HUES6 (cell line): ENCODE measurements around the gene OBSCN.

ENCODE experiments used
- H3K27ac ChIP-seq: 2 replicates; pipeline ENCODE4 v1.7.0; 2013; ENCODE audit warnings: low read depth, mild to moderate bottlenecking, low read length, inconsistent platforms
- H3K27me3 ChIP-seq: 2 replicates; pipeline ENCODE4 v1.6.1; 2013; ENCODE audit warnings: low read length; ENCODE audit not compliant: control insufficient read depth, insufficient read depth
- H3K36me3 ChIP-seq: 2 replicates; pipeline ENCODE4 v1.6.1; 2013; ENCODE audit warnings: low read length; ENCODE audit not compliant: control insufficient read depth, insufficient read depth
- H3K4me1 ChIP-seq: 2 replicates; pipeline ENCODE4 v1.6.1; 2013; ENCODE audit warnings: low read length; ENCODE audit not compliant: control insufficient read depth, insufficient read depth
- H3K4me3 ChIP-seq: 2 replicates; pipeline ENCODE4 v1.5.1; 2013; ENCODE audit warnings: low read depth, low read length
- H3K9ac ChIP-seq: one replicate; pipeline ENCODE4 v1.6.1; 2013; ENCODE audit warnings: mild to moderate bottlenecking, low read length
- H3K9me3 ChIP-seq: 2 replicates; pipeline ENCODE4 v1.6.1; 2013; ENCODE audit warnings: low read depth, low read length; ENCODE audit not compliant: control insufficient read depth, insufficient read depth

Gene OBSCN

DNA sequence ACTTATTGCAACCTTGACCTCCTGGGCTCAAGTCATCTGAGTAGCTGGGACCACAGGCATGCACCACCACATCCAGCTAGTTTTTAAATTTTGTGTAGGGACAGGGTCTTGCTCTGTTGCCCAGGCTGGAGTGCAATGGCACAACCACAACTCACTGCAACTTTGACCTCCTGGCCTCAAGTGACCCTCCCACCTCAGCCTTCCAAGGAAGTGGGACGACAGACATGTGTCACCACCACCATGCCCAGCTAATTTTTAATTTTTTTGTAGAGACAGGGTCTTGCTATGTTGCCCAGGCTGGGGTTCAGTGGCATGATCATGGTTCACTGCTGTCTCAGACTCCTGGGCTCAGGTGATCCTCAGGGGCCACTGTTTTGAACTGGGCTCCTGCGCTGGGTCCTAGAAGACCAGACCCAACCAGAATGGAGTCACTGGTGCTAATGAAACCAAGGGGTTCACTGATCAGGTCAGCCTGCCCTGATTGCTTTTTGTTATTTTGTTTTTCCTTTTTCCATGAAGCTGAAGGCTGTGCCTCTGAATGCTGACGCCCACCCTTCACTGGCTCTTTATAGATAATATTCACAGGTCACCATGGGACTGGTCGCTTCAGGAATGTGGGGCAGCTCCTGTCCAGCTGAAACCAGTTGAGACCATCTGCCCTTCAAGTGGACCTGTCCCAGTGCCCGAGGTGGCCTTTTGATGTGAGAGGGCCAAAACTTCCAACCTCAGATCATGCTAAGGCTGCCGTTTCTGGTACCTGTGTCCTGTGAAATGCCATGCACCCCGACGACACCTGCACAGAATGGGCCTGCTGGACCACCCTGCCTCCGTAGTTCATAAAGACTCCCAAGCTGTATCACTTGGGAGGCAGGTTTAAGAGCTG lies 203.9 kb downstream of the OBSCN start:
- Histone ChIP-seq H3K9ac (no peak overlapping the region), H3K9me3 (no peaks in the 10 kb centered on the region), H3K4me1 (peaks cover 16% of the 10 kb centered on the region), H3K36me3 (0 out of 2 replicates have a peak, but pooled peaks cover 4% of the 10 kb centered on the region), H3K27me3 (peaks cover 29% of the 10 kb centered on the region), H3K4me3 (no peak overlapping the region), H3K27ac (no peak overlapping the region)

DNA sequence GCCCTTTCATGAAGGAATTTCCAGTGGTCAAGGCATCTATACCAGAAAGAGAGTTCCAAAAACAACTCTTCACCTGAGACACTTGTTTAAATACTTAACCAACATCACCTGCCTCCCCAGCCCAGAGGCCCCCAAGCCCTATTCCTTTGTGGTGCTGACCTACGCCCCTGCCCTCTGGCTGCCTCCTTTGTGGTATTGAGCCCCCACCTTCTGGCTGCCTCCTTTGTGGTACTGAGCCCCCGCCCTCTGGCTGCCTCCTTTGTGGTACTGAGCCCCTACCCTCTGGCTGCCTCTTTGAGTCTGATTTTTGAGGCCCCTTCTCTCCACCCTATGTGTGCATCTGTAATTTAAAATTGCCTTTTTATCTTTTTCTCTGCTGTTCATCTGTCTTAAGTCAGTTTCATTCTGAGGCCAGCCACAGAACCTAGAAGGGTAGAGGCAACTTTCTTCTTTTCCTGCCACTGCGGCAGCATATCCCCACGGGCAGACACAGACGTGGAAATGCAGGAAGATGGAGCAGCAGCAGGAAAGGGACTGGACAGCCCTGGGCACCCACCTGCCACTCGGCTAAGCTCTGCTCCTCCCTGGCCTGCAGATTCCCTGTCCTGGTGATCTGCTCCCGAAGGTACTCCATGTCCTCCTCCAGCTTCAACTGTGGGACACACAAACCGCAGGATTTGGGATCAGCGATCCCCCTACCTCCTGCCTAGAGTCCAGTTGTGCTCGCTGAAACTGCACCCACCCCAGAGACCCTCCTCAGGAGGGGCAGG lies 205.6 kb downstream of the OBSCN start:
- no peak overlapping the region for H3K4me3 ChIP-seq
- no peak overlapping the region for H3K27ac ChIP-seq
- H3K9me3 ChIP-seq: no peaks in the 10 kb centered on the region
- 0 out of 2 replicates have a peak, but pooled peaks cover 4% of the 10 kb centered on the region for H3K36me3 ChIP-seq
- no peak overlapping the region for H3K9ac ChIP-seq
- H3K4me1 ChIP-seq: peaks cover 22% of the 10 kb centered on the region
- peaks cover 44% of the 10 kb centered on the region for H3K27me3 ChIP-seq

GRCh38 chr1:228414511-228415211 lies 206.8 kb downstream of the OBSCN start:
- no peak overlapping the region for H3K9ac ChIP-seq
- peaks cover 52% of the 10 kb centered on the region for H3K27me3 ChIP-seq

GRCh38 chr1:228415221-228415620 lies 207.4 kb downstream of the OBSCN start:
- Histone ChIP-seq H3K9ac (no peak overlapping the region), H3K4me1 (peaks cover 19% of the 10 kb centered on the region), H3K9me3 (no peaks in the 10 kb centered on the region), H3K27ac (no peak overlapping the region), H3K36me3 (0 out of 2 replicates have a peak, but pooled peaks cover 4% of the 10 kb centered on the region), H3K4me3 (peak overlapping the region; percentile 59; the same call in 1 of the 2 replicates), H3K27me3 (peaks cover 57% of the 10 kb centered on the region)

More at GRCh38 chr1:228414511-228415211, 206.8 kb downstream of the OBSCN start:
- Histone ChIP-seq H3K27ac (no peak overlapping the region), H3K4me3 (no peak overlapping the region), H3K9me3 (no peaks in the 10 kb centered on the region), H3K36me3 (0 out of 2 replicates have a peak, but pooled peaks cover 4% of the 10 kb centered on the region), H3K4me1 (peaks cover 19% of the 10 kb centered on the region)

DNA sequence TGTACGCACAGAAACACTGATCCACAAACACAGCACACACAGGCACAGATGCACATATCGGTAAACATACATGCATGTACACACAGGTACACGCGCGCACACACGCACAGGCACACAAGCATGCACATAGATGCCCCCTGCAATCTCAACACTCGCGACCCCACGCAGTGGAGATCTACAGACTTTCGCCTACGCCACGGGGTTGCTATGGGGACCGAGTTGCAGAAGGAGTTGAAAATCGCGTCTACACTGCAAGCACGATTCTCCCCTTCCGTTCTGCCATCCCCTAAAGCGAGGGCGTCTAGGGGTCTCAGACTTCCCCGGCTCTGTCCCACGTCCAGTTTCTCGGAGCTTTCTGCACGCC lies 208.0 kb downstream of the OBSCN start:
- 0 out of 2 replicates have a peak, but pooled peaks cover 4% of the 10 kb centered on the region for H3K36me3 ChIP-seq
- H3K9ac ChIP-seq: peak overlapping the region; percentile 50
- H3K27ac ChIP-seq: no peak overlapping the region
- H3K9me3 ChIP-seq: no peaks in the 10 kb centered on the region
- peak overlapping the region; percentile 59 for H3K4me3 ChIP-seq
- H3K27me3 ChIP-seq: peaks cover 60% of the 10 kb centered on the region
- peaks cover 19% of the 10 kb centered on the region for H3K4me1 ChIP-seq

GRCh38 chr1:228416217-228416933 lies 208.5 kb downstream of the OBSCN start, which contains the start of gene TRIM17:
Gene TRIM17 (minus strand): TSS chr1:228416861. CDS start chr1:228415072, 1,789 bp downstream.
- H3K27ac ChIP-seq: no peak within 1 kb of the TSS

DNA sequence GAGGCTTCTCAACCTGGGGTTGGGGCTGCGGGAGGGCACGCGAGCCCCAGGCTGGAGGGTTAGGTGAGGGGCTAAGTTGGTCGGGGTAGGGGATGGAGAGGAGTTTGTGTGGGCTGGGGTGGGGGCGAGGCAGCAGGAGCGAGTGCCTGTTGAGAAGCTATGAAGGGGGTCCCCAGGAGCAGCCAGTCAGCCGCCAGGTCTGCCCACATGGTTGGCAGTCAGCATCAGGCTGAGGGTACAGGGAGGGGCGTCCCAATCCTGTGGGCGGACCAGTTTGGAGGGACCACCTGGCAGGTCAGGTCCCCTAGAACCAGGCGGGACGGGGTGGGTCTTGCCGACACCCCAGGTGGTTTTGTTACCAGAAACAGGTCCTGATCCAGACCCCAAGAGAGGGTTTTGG lies 209.2 kb downstream of the OBSCN start:
- peaks cover 70% of the 10 kb centered on the region for H3K27me3 ChIP-seq
- H3K27ac ChIP-seq: no peak overlapping the region
- no peak overlapping the region for H3K9ac ChIP-seq
- peak overlapping the region; percentile 59 for H3K4me3 ChIP-seq
- 0 out of 2 replicates have a peak, but pooled peaks cover 4% of the 10 kb centered on the region for H3K36me3 ChIP-seq
- peaks cover 19% of the 10 kb centered on the region for H3K4me1 ChIP-seq
- no peaks in the 10 kb centered on the region for H3K9me3 ChIP-seq

More at GRCh38 chr1:228416217-228416933, 208.5 kb downstream of the OBSCN start, which contains the start of gene TRIM17:
- H3K27me3 ChIP-seq: peaks cover 64% of the 10 kb centered on the region
- no peaks in the 10 kb centered on the region for H3K9me3 ChIP-seq
- H3K4me1 ChIP-seq: peaks cover 19% of the 10 kb centered on the region
- 0 out of 2 replicates have a peak, but pooled peaks cover 4% of the 10 kb centered on the region for H3K36me3 ChIP-seq
- H3K9ac ChIP-seq: peak within 1 kb of the TSS; percentile 50
- peak within 1 kb of the TSS; percentile 59 for H3K4me3 ChIP-seq

DNA sequence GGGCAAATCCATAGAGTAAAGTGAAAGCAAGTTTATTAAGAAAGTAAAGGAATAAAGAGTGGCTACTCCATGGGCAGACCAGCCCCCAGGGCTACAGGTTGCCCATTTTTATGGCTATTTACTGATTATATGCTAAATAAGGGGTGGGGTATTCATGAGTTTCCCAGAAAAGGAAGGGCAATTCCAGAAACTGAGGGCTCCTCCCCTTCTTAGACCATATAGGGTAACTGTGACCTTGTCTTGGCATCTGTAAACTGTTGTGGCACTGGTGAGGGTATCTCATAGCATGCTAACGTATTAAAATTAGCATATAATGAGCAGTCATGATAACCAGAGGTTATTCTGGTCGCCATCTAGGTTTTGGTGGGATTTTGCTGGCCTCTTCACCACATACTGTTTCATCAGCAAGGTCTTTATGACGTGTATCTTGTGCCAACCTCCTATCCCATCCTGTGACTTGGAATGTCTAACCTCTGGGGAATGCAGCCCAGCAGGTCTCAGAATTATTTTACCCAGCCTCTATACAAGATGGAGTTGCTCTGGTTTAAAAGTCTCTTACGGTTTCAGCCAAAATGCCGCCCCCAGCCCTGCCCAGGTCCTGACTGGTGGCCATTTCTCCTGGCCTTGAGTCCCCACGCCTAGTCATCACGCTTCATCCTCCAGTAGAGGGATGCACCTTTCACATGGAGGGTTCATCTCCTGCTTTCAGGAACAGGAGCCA lies 209.8 kb downstream of the OBSCN start:
- Histone ChIP-seq H3K27ac (no peak overlapping the region), H3K9me3 (no peaks in the 10 kb centered on the region), H3K4me3 (peak overlapping the region; percentile 59), H3K27me3 (peaks cover 76% of the 10 kb centered on the region), H3K4me1 (peaks cover 19% of the 10 kb centered on the region), H3K36me3 (0 out of 2 replicates have a peak, but pooled peaks cover 4% of the 10 kb centered on the region), H3K9ac (no peak overlapping the region)

GRCh38 chr1:228420968-228421826 lies 213.4 kb downstream of the OBSCN start:
- Histone ChIP-seq H3K4me1 (peaks cover 10% of the 10 kb centered on the region), H3K9me3 (peaks cover 3% of the 10 kb centered on the region; the same call in 1 of the 2 replicates), H3K4me3 (no peak overlapping the region), H3K27ac (no peak overlapping the region), H3K36me3 (no peaks in the 10 kb centered on the region), H3K27me3 (peaks cover 57% of the 10 kb centered on the region), H3K9ac (no peak overlapping the region)
